HUES6 (cell line): ENCODE measurements around the gene PCIF1.

Experiments
- H3K27ac ChIP-seq: 2 replicates; pipeline ENCODE4 v1.7.0; 2013; ENCODE audit warnings: low read depth, mild to moderate bottlenecking, low read length, inconsistent platforms
- H3K27me3 ChIP-seq: 2 replicates; pipeline ENCODE4 v1.6.1; 2013; ENCODE audit warnings: low read length; ENCODE audit not compliant: control insufficient read depth, insufficient read depth
- H3K36me3 ChIP-seq: 2 replicates; pipeline ENCODE4 v1.6.1; 2013; ENCODE audit warnings: low read length; ENCODE audit not compliant: control insufficient read depth, insufficient read depth
- H3K4me1 ChIP-seq: 2 replicates; pipeline ENCODE4 v1.6.1; 2013; ENCODE audit warnings: low read length; ENCODE audit not compliant: control insufficient read depth, insufficient read depth
- H3K4me3 ChIP-seq: 2 replicates; pipeline ENCODE4 v1.5.1; 2013; ENCODE audit warnings: low read depth, low read length
- H3K9ac ChIP-seq: one replicate; pipeline ENCODE4 v1.6.1; 2013; ENCODE audit warnings: mild to moderate bottlenecking, low read length
- H3K9me3 ChIP-seq: 2 replicates; pipeline ENCODE4 v1.6.1; 2013; ENCODE audit warnings: low read depth, low read length; ENCODE audit not compliant: control insufficient read depth, insufficient read depth

PCIF1 gene

GRCh38 chr20:45907219-45907948, 27.1 kb upstream of the PCIF1 start:
- H3K4me1 ChIP-seq = peaks cover 2% of the 10 kb centered on the region

GRCh38 chr20:45908084-45908483, 26.4 kb upstream of the PCIF1 start:
- H3K4me1 ChIP-seq = peaks cover 5% of the 10 kb centered on the region
- peaks cover 59% of the 10 kb centered on the region for H3K36me3 ChIP-seq
- no peak overlapping the region for H3K27ac ChIP-seq
- H3K9me3 ChIP-seq = no peaks in the 10 kb centered on the region
- no peaks in the 10 kb centered on the region for H3K27me3 ChIP-seq
- H3K9ac ChIP-seq = no peak overlapping the region
- no peak overlapping the region for H3K4me3 ChIP-seq

More at GRCh38 chr20:45907219-45907948, 27.1 kb upstream of the PCIF1 start:
- H3K36me3 ChIP-seq = peaks cover 65% of the 10 kb centered on the region
- no peaks in the 10 kb centered on the region for H3K9me3 ChIP-seq
- H3K4me3 ChIP-seq = no peak overlapping the region
- H3K27me3 ChIP-seq = no peaks in the 10 kb centered on the region
- H3K9ac ChIP-seq = no peak overlapping the region
- no peak overlapping the region for H3K27ac ChIP-seq

- H3K4me1 ChIP-seq = peaks cover 5% of the 10 kb centered on the region
- H3K36me3 ChIP-seq = peaks cover 47% of the 10 kb centered on the region
- H3K27me3 ChIP-seq = no peaks in the 10 kb centered on the region
- H3K9me3 ChIP-seq = no peaks in the 10 kb centered on the region
- no peak overlapping the region for H3K4me3 ChIP-seq
- H3K27ac ChIP-seq = no peak overlapping the region
- no peak overlapping the region for H3K9ac ChIP-seq
Measured at GRCh38 chr20:45909336-45909808, 25.1 kb upstream of the PCIF1 start.

GRCh38 chr20:45909817-45910669, 24.4 kb upstream of the PCIF1 start:
- Histone ChIP-seq H3K27me3 (no peaks in the 10 kb centered on the region), H3K9me3 (no peaks in the 10 kb centered on the region), H3K9ac (no peak overlapping the region), H3K36me3 (peaks cover 40% of the 10 kb centered on the region), H3K27ac (no peak overlapping the region), H3K4me1 (peaks cover 5% of the 10 kb centered on the region), H3K4me3 (peak overlapping the region; percentile 38)

- Histone ChIP-seq H3K9ac (peak overlapping the region; percentile 85), H3K36me3 (peaks cover 32% of the 10 kb centered on the region), H3K4me3 (peak overlapping the region; percentile 82), H3K27ac (0 out of 2 replicates have a peak overlapping the region, but pooled peaks have one; percentile 70), H3K4me1 (peaks cover 5% of the 10 kb centered on the region), H3K9me3 (no peaks in the 10 kb centered on the region), H3K27me3 (no peaks in the 10 kb centered on the region)
Measured at GRCh38 chr20:45910670-45911485, 23.6 kb upstream of the PCIF1 start.

GRCh38 chr20:45911486-45912343, 22.8 kb upstream of the PCIF1 start, which contains the start of gene PLTP:
PLTP (minus strand) TSS chr20:45912155; CDS start chr20:45911452, 703 bp downstream.
- Histone ChIP-seq H3K4me1 (peaks cover 5% of the 10 kb centered on the region), H3K36me3 (peaks cover 25% of the 10 kb centered on the region), H3K4me3 (peak within 1 kb of the TSS; percentile 82), H3K27ac (peak within 1 kb of the TSS; percentile 70; the same call in 1 of the 2 replicates), H3K27me3 (no peaks in the 10 kb centered on the region), H3K9ac (peak within 1 kb of the TSS; percentile 85), H3K9me3 (no peaks in the 10 kb centered on the region)

GRCh38 chr20:45912344-45912682, 22.2 kb upstream of the PCIF1 start:
- H3K36me3 ChIP-seq = peaks cover 23% of the 10 kb centered on the region
- no peak overlapping the region for H3K27ac ChIP-seq
- H3K4me1 ChIP-seq = peaks cover 5% of the 10 kb centered on the region
- no peaks in the 10 kb centered on the region for H3K27me3 ChIP-seq
- H3K9ac ChIP-seq = peak overlapping the region; percentile 54
- H3K9me3 ChIP-seq = no peaks in the 10 kb centered on the region
- H3K4me3 ChIP-seq = peak overlapping the region; percentile 82

GRCh38 chr20:45913116-45913515, 21.4 kb upstream of the PCIF1 start:
- no peak overlapping the region for H3K9ac ChIP-seq
- H3K36me3 ChIP-seq = peaks cover 15% of the 10 kb centered on the region
- no peaks in the 10 kb centered on the region for H3K9me3 ChIP-seq
- peaks cover 5% of the 10 kb centered on the region for H3K4me1 ChIP-seq
- H3K27me3 ChIP-seq = no peaks in the 10 kb centered on the region
- no peak overlapping the region for H3K27ac ChIP-seq
- no peak overlapping the region for H3K4me3 ChIP-seq

GRCh38 chr20:45917790-45918141, 16.7 kb upstream of the PCIF1 start:
- Histone ChIP-seq H3K4me1 (no peaks in the 10 kb centered on the region), H3K36me3 (no peaks in the 10 kb centered on the region), H3K27ac (no peak overlapping the region), H3K9ac (no peak overlapping the region), H3K9me3 (no peaks in the 10 kb centered on the region), H3K4me3 (no peak overlapping the region), H3K27me3 (no peaks in the 10 kb centered on the region)

- no peaks in the 10 kb centered on the region for H3K36me3 ChIP-seq
- H3K27ac ChIP-seq = no peak overlapping the region
- no peaks in the 10 kb centered on the region for H3K9me3 ChIP-seq
- no peak overlapping the region for H3K4me3 ChIP-seq
- H3K27me3 ChIP-seq = no peaks in the 10 kb centered on the region
- H3K4me1 ChIP-seq = no peaks in the 10 kb centered on the region
- H3K9ac ChIP-seq = no peak overlapping the region
Measured at GRCh38 chr20:45918182-45918737, 16.2 kb upstream of the PCIF1 start.
